ENCODE measurements around the gene FSD1.

FSD1 gene

DNA sequence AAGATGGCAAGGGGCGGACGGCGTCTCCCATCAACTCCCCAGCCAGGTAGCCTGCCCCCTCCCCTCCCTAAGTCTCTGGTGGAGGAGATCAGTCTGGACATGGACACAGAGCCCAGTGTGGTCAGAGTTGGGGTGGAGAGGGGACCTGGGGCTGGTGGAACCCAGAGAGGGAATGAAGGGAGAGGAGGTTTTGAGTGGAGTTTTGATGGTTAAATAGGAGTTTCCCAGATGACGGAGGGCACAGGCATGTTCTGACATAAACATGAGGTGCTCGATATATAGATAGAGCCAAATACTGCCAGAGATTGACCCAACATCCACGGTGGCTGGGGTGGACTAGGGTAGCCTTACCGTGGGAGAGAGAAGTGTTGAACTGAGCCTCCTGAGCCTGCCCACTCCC lies 14.1 kb downstream of the FSD1 start:
- Histone ChIP-seq H3K23ac (ENCODE audit: low read length) (no peak overlapping the region), H3K4me1 (ENCODE audit: control insufficient read depth in 1 of 2, insufficient read depth in 2 of 2, low read length in 2 of 2) (no peaks in the 10 kb centered on the region), H3K79me2 (ENCODE audit: control insufficient read depth, insufficient read depth, low read length, poor library complexity) (no peaks in the 10 kb centered on the region), H3K36me3 (ENCODE audit: control insufficient read depth in 1 of 2, insufficient read depth in 2 of 2, low read length in 2 of 2) (no peaks in the 10 kb centered on the region), H2BK12ac (ENCODE audit: low read length) (no peak overlapping the region), H3K4ac (ENCODE audit: low read depth, low read length) (no peak overlapping the region), H4K91ac (ENCODE audit: low read depth, low read length) (no peak overlapping the region), H4K12ac (ENCODE audit: low read depth, low read length) (no peak overlapping the region), H3K4me2 (ENCODE audit: low read length) (no peak overlapping the region), H3K27me3 (ENCODE audit: insufficient read depth, low read length) (no peaks in the 10 kb centered on the region), H3K9ac (ENCODE audit: low read length) (no peak overlapping the region), H3K18ac (ENCODE audit: low read length) (no peak overlapping the region), H3K79me1 (ENCODE audit: low read length) (no peaks in the 10 kb centered on the region), H2BK120ac (ENCODE audit: insufficient read depth, low read length, poor library complexity) (no peak overlapping the region), H3K14ac (ENCODE audit: low read length) (no peak overlapping the region), H3K9me3 (ENCODE audit: insufficient read depth, low read depth, low read length) (peaks cover 9% of the 10 kb centered on the region), H2AFZ (ENCODE audit: insufficient read depth, low read length, poor library complexity) (no peak overlapping the region), H2AK5ac (ENCODE audit: low read length) (no peak overlapping the region), H4K8ac (ENCODE audit: low read depth, low read length) (no peak overlapping the region), H3K4me3 (ENCODE audit: low read depth, low read length) (no peak overlapping the region), H2BK5ac (ENCODE audit: low read depth, low read length, poor library complexity) (no peak overlapping the region), H3K27ac (ENCODE audit: low read depth, low read length) (no peak overlapping the region)
- WGBS (ENCODE audit: extremely low coverage, insufficient coverage, insufficient read length): no CpG with 5 or more reads among the region's 7 CpGs
- DNase-seq: no peak

DNA sequence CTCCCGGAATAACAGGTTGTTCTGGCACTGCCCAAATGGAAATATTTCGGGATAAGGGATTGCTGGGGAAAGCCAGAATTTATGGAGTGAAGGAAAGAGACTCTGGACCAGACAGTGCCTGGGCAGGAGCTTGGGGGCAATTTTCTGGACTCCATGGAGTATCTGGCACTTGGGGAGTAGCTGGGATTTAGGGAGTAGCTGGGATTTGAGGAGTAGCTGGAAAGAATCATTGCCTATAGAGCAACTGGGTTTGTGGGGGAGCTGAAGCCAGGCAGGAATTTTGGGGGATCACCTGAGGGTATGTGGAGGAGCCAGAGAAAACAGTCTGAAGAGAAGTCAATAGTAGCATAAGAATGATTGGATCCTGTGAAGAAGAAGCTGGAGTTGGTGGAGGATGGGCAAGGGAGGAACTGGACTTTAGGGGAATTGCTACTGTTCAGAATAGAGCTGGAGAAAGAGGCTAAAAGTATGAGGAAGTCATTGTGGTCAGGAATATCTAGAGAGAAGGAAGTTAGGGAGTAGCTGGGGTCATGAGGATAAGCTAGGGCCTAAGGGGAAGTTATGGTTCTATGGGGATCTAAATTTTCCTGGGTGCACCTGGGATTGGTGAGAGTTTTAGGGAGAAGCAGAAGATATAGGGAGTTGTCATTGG lies 14.8 kb downstream of the FSD1 start:
- Histone ChIP-seq H3K14ac (ENCODE audit: low read length) (no peak overlapping the region), H4K8ac (ENCODE audit: low read depth, low read length) (no peak overlapping the region), H2AK5ac (ENCODE audit: low read length) (no peak overlapping the region), H4K91ac (ENCODE audit: low read depth, low read length) (no peak overlapping the region), H3K9me3 (ENCODE audit: insufficient read depth, low read depth, low read length) (peaks cover 9% of the 10 kb centered on the region), H3K18ac (ENCODE audit: low read length) (no peak overlapping the region), H3K79me1 (ENCODE audit: low read length) (no peaks in the 10 kb centered on the region), H2BK5ac (ENCODE audit: low read depth, low read length, poor library complexity) (no peak overlapping the region), H2BK12ac (ENCODE audit: low read length) (no peak overlapping the region), H3K27ac (ENCODE audit: low read depth, low read length) (no peak overlapping the region), H3K4me2 (ENCODE audit: low read length) (no peak overlapping the region), H2AFZ (ENCODE audit: insufficient read depth, low read length, poor library complexity) (no peak overlapping the region), H3K9ac (ENCODE audit: low read length) (no peak overlapping the region), H3K27me3 (ENCODE audit: insufficient read depth, low read length) (no peaks in the 10 kb centered on the region), H3K23ac (ENCODE audit: low read length) (no peak overlapping the region), H3K4me1 (ENCODE audit: control insufficient read depth in 1 of 2, insufficient read depth in 2 of 2, low read length in 2 of 2) (no peaks in the 10 kb centered on the region), H3K4ac (ENCODE audit: low read depth, low read length) (no peak overlapping the region), H4K12ac (ENCODE audit: low read depth, low read length) (no peak overlapping the region), H2BK120ac (ENCODE audit: insufficient read depth, low read length, poor library complexity) (no peak overlapping the region), H3K79me2 (ENCODE audit: control insufficient read depth, insufficient read depth, low read length, poor library complexity) (no peaks in the 10 kb centered on the region), H3K36me3 (ENCODE audit: control insufficient read depth in 1 of 2, insufficient read depth in 2 of 2, low read length in 2 of 2) (peaks cover 0 to 5% of the 10 kb centered on the region in 2 experiments), H3K4me3 (ENCODE audit: low read depth, low read length) (no peak overlapping the region)
- WGBS (ENCODE audit: extremely low coverage, insufficient coverage, insufficient read length): no CpG with 5 or more reads among the region's 2 CpGs
- no peak for DNase-seq

- Histone ChIP-seq H3K27me3 (ENCODE audit: insufficient read depth, low read length) (no peaks in the 10 kb centered on the region), H2BK5ac (ENCODE audit: low read depth, low read length, poor library complexity) (no peak overlapping the region), H4K12ac (ENCODE audit: low read depth, low read length) (no peak overlapping the region), H3K27ac (ENCODE audit: low read depth, low read length) (no peak overlapping the region), H3K9ac (ENCODE audit: low read length) (no peak overlapping the region), H2BK12ac (ENCODE audit: low read length) (no peak overlapping the region), H3K4me3 (ENCODE audit: low read depth, low read length) (no peak overlapping the region), H3K9me3 (ENCODE audit: insufficient read depth, low read depth, low read length) (peaks cover 9% of the 10 kb centered on the region), H3K18ac (ENCODE audit: low read length) (no peak overlapping the region), H4K91ac (ENCODE audit: low read depth, low read length) (no peak overlapping the region), H2AK5ac (ENCODE audit: low read length) (no peak overlapping the region), H3K36me3 (ENCODE audit: control insufficient read depth in 1 of 2, insufficient read depth in 2 of 2, low read length in 2 of 2) (peaks cover 0 to 9% of the 10 kb centered on the region in 2 experiments), H3K79me2 (ENCODE audit: control insufficient read depth, insufficient read depth, low read length, poor library complexity) (no peaks in the 10 kb centered on the region), H3K4ac (ENCODE audit: low read depth, low read length) (no peak overlapping the region), H3K4me1 (ENCODE audit: control insufficient read depth in 1 of 2, insufficient read depth in 2 of 2, low read length in 2 of 2) (no peaks in the 10 kb centered on the region), H2AFZ (ENCODE audit: insufficient read depth, low read length, poor library complexity) (no peak overlapping the region), H3K14ac (ENCODE audit: low read length) (no peak overlapping the region), H3K4me2 (ENCODE audit: low read length) (no peak overlapping the region), H2BK120ac (ENCODE audit: insufficient read depth, low read length, poor library complexity) (no peak overlapping the region), H3K23ac (ENCODE audit: low read length) (no peak overlapping the region), H4K8ac (ENCODE audit: low read depth, low read length) (no peak overlapping the region), H3K79me1 (ENCODE audit: low read length) (no peaks in the 10 kb centered on the region)
- WGBS (ENCODE audit: extremely low coverage, insufficient coverage, insufficient read length): no CpG with 5 or more reads among the region's 2 CpGs
- no peak for DNase-seq
Observed at GRCh38 chr19:4320419-4320818, 16.0 kb downstream of the FSD1 start.

DNA sequence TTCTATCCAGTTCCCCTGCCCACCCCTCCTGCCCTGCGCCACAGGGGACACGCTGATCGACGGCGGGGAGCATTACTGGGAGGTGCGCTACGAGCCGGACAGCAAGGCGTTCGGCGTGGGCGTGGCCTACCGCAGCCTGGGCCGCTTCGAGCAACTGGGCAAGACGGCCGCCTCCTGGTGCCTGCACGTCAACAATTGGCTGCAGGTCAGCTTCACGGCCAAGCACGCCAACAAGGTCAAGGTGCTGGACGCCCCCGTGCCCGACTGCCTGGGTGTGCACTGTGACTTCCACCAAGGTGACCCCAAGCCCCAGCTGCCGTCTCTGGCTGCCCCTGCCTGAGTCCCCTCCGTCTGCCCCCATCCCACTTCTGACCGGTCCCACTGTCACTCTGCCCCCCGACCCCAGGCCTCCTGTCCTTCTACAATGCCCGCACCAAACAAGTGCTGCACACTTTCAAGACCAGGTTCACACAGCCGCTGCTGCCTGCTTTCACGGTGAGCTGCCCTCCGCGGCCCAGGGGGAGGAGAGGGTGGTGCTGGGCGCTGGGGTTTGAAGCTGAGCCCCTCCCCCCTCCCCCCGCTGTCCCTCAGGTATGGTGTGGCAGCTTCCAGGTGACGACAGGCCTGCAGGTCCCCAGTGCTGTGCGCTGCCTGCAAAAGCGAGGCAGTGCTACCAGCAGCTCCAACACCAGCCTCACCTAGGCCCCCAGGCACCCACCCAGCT lies 18.7 kb downstream of the FSD1 start:
- no peaks in the 10 kb centered on the region for H3K79me2 ChIP-seq (ENCODE audit: control insufficient read depth, insufficient read depth, low read length, poor library complexity)
- no peak overlapping the region for H3K23ac ChIP-seq (ENCODE audit: low read length)
- H3K9me3 ChIP-seq (ENCODE audit: insufficient read depth, low read depth, low read length): peaks cover 15% of the 10 kb centered on the region
- H3K9ac ChIP-seq (ENCODE audit: low read length): no peak overlapping the region
- H2BK12ac ChIP-seq (ENCODE audit: low read length): no peak overlapping the region
- no peak overlapping the region for H3K27ac ChIP-seq (ENCODE audit: low read depth, low read length)
- WGBS (ENCODE audit: extremely low coverage, insufficient coverage, insufficient read length): no CpG with 5 or more reads among the region's 37 CpGs
- H3K36me3 ChIP-seq (ENCODE audit: control insufficient read depth in 1 of 2, insufficient read depth in 2 of 2, low read length in 2 of 2): peaks cover 2 to 9% of the 10 kb centered on the region in 2 experiments
- H2BK5ac ChIP-seq (ENCODE audit: low read depth, low read length, poor library complexity): no peak overlapping the region
- no peak overlapping the region for H3K4me3 ChIP-seq (ENCODE audit: low read depth, low read length)
- H3K4ac ChIP-seq (ENCODE audit: low read depth, low read length): no peak overlapping the region
- H3K4me2 ChIP-seq (ENCODE audit: low read length): no peak overlapping the region
- no peaks in the 10 kb centered on the region for H3K79me1 ChIP-seq (ENCODE audit: low read length)
- H3K18ac ChIP-seq (ENCODE audit: low read length): no peak overlapping the region
- no peaks in the 10 kb centered on the region for H3K27me3 ChIP-seq (ENCODE audit: insufficient read depth, low read length)
- H2BK120ac ChIP-seq (ENCODE audit: insufficient read depth, low read length, poor library complexity): no peak overlapping the region
- H2AFZ ChIP-seq (ENCODE audit: insufficient read depth, low read length, poor library complexity): no peak overlapping the region
- no peak overlapping the region for H2AK5ac ChIP-seq (ENCODE audit: low read length)
- peak in 1 of 2 donors; percentile 55 for DNase-seq
- H3K4me1 ChIP-seq (ENCODE audit: control insufficient read depth in 1 of 2, insufficient read depth in 2 of 2, low read length in 2 of 2): peaks cover 11 to 13% of the 10 kb centered on the region in 2 experiments
- H4K12ac ChIP-seq (ENCODE audit: low read depth, low read length): no peak overlapping the region
- no peak overlapping the region for H4K8ac ChIP-seq (ENCODE audit: low read depth, low read length)
- H4K91ac ChIP-seq (ENCODE audit: low read depth, low read length): no peak overlapping the region
- H3K14ac ChIP-seq (ENCODE audit: low read length): no peak overlapping the region

Data from trophoblast cell (in vitro differentiated cells and primary cell).